Measurements from ENCODE around the gene SELENOH.

- TF ChIP-seq, protein P1, sequence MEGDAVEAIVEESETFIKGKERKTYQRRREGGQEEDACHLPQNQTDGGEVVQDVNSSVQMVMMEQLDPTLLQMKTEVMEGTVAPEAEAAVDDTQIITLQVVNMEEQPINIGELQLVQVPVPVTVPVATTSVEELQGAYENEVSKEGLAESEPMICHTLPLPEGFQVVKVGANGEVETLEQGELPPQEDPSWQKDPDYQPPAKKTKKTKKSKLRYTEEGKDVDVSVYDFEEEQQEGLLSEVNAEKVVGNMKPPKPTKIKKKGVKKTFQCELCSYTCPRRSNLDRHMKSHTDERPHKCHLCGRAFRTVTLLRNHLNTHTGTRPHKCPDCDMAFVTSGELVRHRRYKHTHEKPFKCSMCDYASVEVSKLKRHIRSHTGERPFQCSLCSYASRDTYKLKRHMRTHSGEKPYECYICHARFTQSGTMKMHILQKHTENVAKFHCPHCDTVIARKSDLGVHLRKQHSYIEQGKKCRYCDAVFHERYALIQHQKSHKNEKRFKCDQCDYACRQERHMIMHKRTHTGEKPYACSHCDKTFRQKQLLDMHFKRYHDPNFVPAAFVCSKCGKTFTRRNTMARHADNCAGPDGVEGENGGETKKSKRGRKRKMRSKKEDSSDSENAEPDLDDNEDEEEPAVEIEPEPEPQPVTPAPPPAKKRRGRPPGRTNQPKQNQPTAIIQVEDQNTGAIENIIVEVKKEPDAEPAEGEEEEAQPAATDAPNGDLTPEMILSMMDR (conservative IDR thresholded peaks at IDR 0.05; ENCODE audit: low read depth, low read length): no peak
- TF ChIP-seq EZH2 (IDR thresholded peaks at IDR 0.05; ENCODE audit: borderline replicate concordance, low read depth, low read length, poor library complexity, severe bottlenecking): no peak
Measured at GRCh38 chr11:57735619-57736298, 5.5 kb upstream of the SELENOH start.
